GM23338 (cell line): ENCODE data around the gene CDR2.

Source experiments
- CREB1 ChIP-seq: fragments of 250-450 bp; sonication (Bioruptor Pico); IDR thresholded peaks from 2 replicates; pipeline ENCODE4 v1.5.0; 2020; ENCODE audit warnings: low read depth, mild to moderate bottlenecking, moderate library complexity
- EZH2 ChIP-seq: fragments of 200-600 bp; sonication (generic); IDR thresholded peaks from one replicate; pipeline ENCODE4 v1.8.0; 2017; ENCODE audit warnings: antibody characterized with exemption, mild to moderate bottlenecking, low read depth; ENCODE audit not compliant: unreplicated experiment
- EZH2phosphoT487 ChIP-seq: fragments of 200-600 bp; sonication (generic); IDR thresholded peaks from one replicate; pipeline ENCODE4 v1.8.1; 2018; ENCODE audit warnings: antibody characterized with exemption; ENCODE audit not compliant: unreplicated experiment
- JUNB ChIP-seq: IDR thresholded peaks from one replicate; pipeline ENCODE4 v1.6.1; 2016; ENCODE audit warnings: antibody characterized with exemption; ENCODE audit not compliant: unreplicated experiment
- NANOG ChIP-seq: IDR thresholded peaks from 2 replicates; pipeline ENCODE4 v1.6.1; 2016; ENCODE audit warnings: antibody characterized with exemption, borderline replicate concordance
- POLR2AphosphoS5 ChIP-seq: IDR thresholded peaks from 2 replicates; pipeline ENCODE4 v1.6.1; 2016; ENCODE audit warnings: antibody characterized with exemption, low read depth
- STAT1 ChIP-seq: IDR thresholded peaks from one replicate; pipeline ENCODE4 v1.6.1; 2016; ENCODE audit warnings: antibody characterized with exemption; ENCODE audit not compliant: unreplicated experiment
- TF ChIP-seq, protein P1 (sequence below), 2 experiments: fragments of 200-600 bp in 1 of 2; sonication (generic) in 1 of 2; conservative IDR thresholded peaks; 2 replicates each; pipeline versions ENCODE4 v1.5.1 to v1.6.1; 2016 to 2017; ENCODE audit warnings: antibody characterized with exemption in 2 of 2, low read depth in 2 of 2, mild to moderate bottlenecking in 2 of 2, moderate library complexity in 1 of 2
- TF ChIP-seq, protein P2 (sequence below): IDR thresholded peaks from one replicate; pipeline ENCODE4 v1.6.1; 2018; ENCODE audit warnings: antibody characterized with exemption; ENCODE audit not compliant: unreplicated experiment
- TF ChIP-seq, protein P3 (sequence below): IDR thresholded peaks from 2 replicates; pipeline ENCODE4 v1.6.1; 2016; ENCODE audit warnings: antibody characterized with exemption

DNA sequence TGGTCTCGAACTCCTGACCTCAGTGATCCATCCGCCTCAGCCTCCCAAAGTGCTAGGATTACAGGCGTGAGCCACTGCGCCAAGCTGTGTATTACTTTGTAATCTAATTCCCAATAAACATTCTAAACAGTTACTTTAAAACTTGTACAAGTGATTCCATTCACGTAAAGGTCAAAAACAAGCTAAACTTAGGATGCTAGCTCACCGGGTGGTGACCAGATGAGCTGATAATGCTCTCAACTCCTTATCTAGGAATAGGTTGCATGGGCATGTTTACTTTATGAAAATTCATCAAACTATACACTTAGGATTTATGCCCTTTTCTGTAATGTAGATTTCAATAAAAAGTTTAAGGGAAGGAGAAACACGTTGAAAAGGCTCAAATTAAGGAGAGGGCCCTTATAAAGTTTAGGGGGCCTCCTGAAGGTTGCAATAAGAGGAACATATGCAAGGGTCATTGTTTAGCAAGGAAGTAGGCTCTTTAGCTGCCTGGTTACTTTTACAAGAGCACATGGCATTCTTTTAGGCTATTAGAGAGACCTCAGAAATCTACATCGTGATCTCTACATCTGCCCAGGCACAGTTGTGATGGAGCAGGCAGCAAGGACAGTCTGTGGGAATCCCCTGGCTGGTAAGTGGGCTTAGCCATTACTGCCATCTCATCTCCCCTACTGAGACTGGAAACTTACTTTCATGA, 13.3 kb downstream of the CDR2 start:
- TF ChIP-seq, protein P1, sequence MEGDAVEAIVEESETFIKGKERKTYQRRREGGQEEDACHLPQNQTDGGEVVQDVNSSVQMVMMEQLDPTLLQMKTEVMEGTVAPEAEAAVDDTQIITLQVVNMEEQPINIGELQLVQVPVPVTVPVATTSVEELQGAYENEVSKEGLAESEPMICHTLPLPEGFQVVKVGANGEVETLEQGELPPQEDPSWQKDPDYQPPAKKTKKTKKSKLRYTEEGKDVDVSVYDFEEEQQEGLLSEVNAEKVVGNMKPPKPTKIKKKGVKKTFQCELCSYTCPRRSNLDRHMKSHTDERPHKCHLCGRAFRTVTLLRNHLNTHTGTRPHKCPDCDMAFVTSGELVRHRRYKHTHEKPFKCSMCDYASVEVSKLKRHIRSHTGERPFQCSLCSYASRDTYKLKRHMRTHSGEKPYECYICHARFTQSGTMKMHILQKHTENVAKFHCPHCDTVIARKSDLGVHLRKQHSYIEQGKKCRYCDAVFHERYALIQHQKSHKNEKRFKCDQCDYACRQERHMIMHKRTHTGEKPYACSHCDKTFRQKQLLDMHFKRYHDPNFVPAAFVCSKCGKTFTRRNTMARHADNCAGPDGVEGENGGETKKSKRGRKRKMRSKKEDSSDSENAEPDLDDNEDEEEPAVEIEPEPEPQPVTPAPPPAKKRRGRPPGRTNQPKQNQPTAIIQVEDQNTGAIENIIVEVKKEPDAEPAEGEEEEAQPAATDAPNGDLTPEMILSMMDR (conservative IDR thresholded peaks at IDR 0.05; ENCODE audit: low read depth in 2 of 2) = no peak
- TF ChIP-seq, protein P2, sequence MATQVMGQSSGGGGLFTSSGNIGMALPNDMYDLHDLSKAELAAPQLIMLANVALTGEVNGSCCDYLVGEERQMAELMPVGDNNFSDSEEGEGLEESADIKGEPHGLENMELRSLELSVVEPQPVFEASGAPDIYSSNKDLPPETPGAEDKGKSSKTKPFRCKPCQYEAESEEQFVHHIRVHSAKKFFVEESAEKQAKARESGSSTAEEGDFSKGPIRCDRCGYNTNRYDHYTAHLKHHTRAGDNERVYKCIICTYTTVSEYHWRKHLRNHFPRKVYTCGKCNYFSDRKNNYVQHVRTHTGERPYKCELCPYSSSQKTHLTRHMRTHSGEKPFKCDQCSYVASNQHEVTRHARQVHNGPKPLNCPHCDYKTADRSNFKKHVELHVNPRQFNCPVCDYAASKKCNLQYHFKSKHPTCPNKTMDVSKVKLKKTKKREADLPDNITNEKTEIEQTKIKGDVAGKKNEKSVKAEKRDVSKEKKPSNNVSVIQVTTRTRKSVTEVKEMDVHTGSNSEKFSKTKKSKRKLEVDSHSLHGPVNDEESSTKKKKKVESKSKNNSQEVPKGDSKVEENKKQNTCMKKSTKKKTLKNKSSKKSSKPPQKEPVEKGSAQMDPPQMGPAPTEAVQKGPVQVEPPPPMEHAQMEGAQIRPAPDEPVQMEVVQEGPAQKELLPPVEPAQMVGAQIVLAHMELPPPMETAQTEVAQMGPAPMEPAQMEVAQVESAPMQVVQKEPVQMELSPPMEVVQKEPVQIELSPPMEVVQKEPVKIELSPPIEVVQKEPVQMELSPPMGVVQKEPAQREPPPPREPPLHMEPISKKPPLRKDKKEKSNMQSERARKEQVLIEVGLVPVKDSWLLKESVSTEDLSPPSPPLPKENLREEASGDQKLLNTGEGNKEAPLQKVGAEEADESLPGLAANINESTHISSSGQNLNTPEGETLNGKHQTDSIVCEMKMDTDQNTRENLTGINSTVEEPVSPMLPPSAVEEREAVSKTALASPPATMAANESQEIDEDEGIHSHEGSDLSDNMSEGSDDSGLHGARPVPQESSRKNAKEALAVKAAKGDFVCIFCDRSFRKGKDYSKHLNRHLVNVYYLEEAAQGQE = no peak
- no peak for TF ChIP-seq POLR2AphosphoS5
- no peak for TF ChIP-seq EZH2
- no peak for TF ChIP-seq EZH2phosphoT487
- no peak for TF ChIP-seq NANOG
- TF ChIP-seq, protein P3, sequence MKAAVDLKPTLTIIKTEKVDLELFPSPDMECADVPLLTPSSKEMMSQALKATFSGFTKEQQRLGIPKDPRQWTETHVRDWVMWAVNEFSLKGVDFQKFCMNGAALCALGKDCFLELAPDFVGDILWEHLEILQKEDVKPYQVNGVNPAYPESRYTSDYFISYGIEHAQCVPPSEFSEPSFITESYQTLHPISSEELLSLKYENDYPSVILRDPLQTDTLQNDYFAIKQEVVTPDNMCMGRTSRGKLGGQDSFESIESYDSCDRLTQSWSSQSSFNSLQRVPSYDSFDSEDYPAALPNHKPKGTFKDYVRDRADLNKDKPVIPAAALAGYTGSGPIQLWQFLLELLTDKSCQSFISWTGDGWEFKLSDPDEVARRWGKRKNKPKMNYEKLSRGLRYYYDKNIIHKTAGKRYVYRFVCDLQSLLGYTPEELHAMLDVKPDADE = no peak
- TF ChIP-seq STAT1 = no peak
- no peak for TF ChIP-seq CREB1 (CRISPR knock-in tag)
- no peak for TF ChIP-seq JUNB
